Panc1 (cell line): ENCODE measurements around the gene SASH3. TPM values are rescaled to one million over a fixed set of nuclear protein-coding genes. Genes with fewer than 3 reads are reported as not detected.

Experiments
- ATAC-seq: fragments of 200-7000 bp; cut with Tn5 transposase; 2 replicates; pipeline ENCODE4 v1.9.1; 2020; ENCODE audit warnings: mild to moderate bottlenecking, moderate library complexity
- BruUV-seq: library from RNA; stranded (reverse); fragments of 400-500 nt; replicated peaks from 2 replicates; lab custom pipeline; 2021; lab: Mats Ljungman, UMichigan
- CTCF ChIA-PET: fragments of 300-600 bp; sonication (Branson Sonifier 250); formaldehyde crosslinking; loops from one replicate; lab custom pipeline; 2022; ENCODE audit warnings: antibody characterized with exemption; lab: Charles Lee
- POLR2A ChIA-PET: fragments of 300-600 bp; sonication (Branson Sonifier 250); formaldehyde crosslinking; loops from one replicate; lab custom pipeline; 2022; ENCODE audit warnings: antibody characterized with exemption; lab: Charles Lee
- DNase-seq: peaks from one replicate; pipeline ENCODE4 v3.0.0-alpha.2; 2010; ENCODE audit warnings: low read depth, low spot score
- H3K27ac ChIP-seq: 2 replicates; pipeline ENCODE4 v1.5.1; 2011; ENCODE audit warnings: mild to moderate bottlenecking, low read length, inconsistent platforms
- H3K27me3 ChIP-seq: fragments of 200-500 bp; sonication (Bioruptor generic); 2 replicates; pipeline ENCODE4 v1.6.0; 2014; ENCODE audit warnings: low read length, inconsistent platforms; ENCODE audit not compliant: control insufficient read depth, insufficient read depth
- H3K36me3 ChIP-seq: fragments of 200-500 bp; sonication (Bioruptor generic); 2 replicates; pipeline ENCODE4 v1.5.1; 2014; ENCODE audit warnings: inconsistent platforms, mild to moderate bottlenecking, low read length, moderate library complexity; ENCODE audit not compliant: control insufficient read depth, insufficient read depth
- H3K4me1 ChIP-seq: 2 replicates; pipeline ENCODE4 v1.5.1; 2011; ENCODE audit warnings: inconsistent platforms, mild to moderate bottlenecking, low read length, moderate library complexity; ENCODE audit not compliant: control insufficient read depth, insufficient read depth
- H3K4me3 ChIP-seq, 2 experiments: 2 replicates each; pipeline ENCODE4 v1.5.1; 2011 to 2012; ENCODE audit warnings: low read depth in 2 of 2, low read length in 2 of 2, mild to moderate bottlenecking in 2 of 2, inconsistent platforms in 1 of 2, moderate library complexity in 1 of 2
- H3K9me3 ChIP-seq: fragments of 200-500 bp; sonication (Bioruptor generic); 2 replicates; pipeline ENCODE4 v1.5.1; 2014; ENCODE audit warnings: low read depth, mild to moderate bottlenecking, inconsistent platforms, low read length, moderate library complexity; ENCODE audit not compliant: control insufficient read depth, insufficient read depth
- POLR2AphosphoS5 ChIP-seq: IDR thresholded peaks from 2 replicates; pipeline ENCODE4 v1.6.1; 2012; ENCODE audit warnings: mild to moderate bottlenecking, low read depth, low read length, moderate library complexity
- SIN3A ChIP-seq: IDR thresholded peaks from 2 replicates; pipeline ENCODE4 v1.6.1; 2012; ENCODE audit warnings: low read depth, mild to moderate bottlenecking, low read length, moderate library complexity, borderline replicate concordance; ENCODE audit not compliant: insufficient read depth
- TCF7L2 ChIP-seq: IDR thresholded peaks from 2 replicates; pipeline ENCODE4 v1.6.1; 2011; ENCODE audit warnings: mild to moderate bottlenecking, low read depth, low read length, inconsistent platforms
- in situ Hi-C: cut with HindIII; loops from 2 replicates; pipeline ENCODE4 v1.10.0; 2016; ENCODE audit warnings: low sequenced_read_pairs, low pct_unique_long_range_greater_than_20kb
- intact Hi-C: fragments of 100-400 bp; cut with micrococcal nuclease; formaldehyde crosslinking; loops from one replicate; pipeline ENCODE4 v1.10.0; 2022; ENCODE audit not compliant: unreplicated experiment
- total RNA-seq: library from RNA; stranded (reverse); gene quantifications from one replicate; pipeline ENCODE4 v1.2.1, GENCODE V29; 2021; ENCODE audit not compliant: unreplicated experiment
- TF ChIP-seq, protein P1 (sequence below): fragments of 450-650 bp; IDR thresholded peaks from 2 replicates; pipeline ENCODE4 v1.5.1; 2017; ENCODE audit warnings: mild to moderate bottlenecking
- TF ChIP-seq, protein P2 (sequence below), 2 experiments: IDR thresholded peaks; 2 replicates each; pipeline ENCODE4 v1.6.1; 2011 to 2012; ENCODE audit warnings: low read depth in 2 of 2, control low read depth in 1 of 2, low read length in 1 of 2, mild to moderate bottlenecking in 1 of 2, moderate library complexity in 1 of 2; ENCODE audit not compliant: insufficient read depth in 1 of 2

Gene SASH3
- total RNA-seq, 1 experiment from 2014 or later: 0.33 TPM

DNA sequence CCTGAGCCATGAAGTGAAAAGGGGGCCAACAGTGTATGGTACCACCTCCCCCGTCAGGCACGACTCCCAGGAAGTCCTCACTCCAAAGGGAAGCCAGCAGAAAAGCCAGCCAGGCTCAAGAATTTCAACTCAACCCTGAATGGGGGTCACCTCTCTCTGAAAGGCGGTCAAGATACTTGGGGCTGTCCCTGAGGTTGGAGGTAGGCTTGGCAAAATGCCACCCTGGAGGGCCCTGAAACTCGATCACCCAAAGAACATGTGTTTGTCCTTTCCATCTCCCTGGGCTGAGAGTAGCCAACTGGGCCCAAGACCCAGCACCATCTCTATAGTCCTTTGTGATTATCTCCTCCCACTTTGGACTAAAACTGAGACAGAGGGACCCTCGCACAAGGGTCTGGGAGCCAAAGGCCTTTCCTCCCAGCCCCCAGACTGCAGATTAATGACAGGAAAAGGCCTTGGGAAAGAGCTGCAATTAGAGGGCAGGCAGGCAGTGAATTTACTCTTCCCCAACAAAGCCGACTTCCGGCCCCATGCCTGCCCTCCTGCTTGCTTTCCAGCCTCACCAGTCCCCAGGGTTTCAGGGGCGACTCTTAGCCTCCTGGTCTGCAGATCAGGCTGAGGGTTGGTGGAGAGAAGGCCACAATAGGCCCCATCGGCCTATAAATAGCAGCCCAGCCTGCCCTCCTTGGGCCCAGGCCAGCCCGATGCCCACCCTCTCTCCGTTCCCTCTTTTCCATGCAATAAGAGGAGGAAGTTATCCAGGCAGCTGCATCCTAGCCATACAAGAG, 5.6 kb downstream of the SASH3 start:
- BruUV-seq: no TSS peak
- no peak overlapping the region for H3K4me3 ChIP-seq
- ATAC-seq: no peak
- no peaks in the 10 kb centered on the region for H3K4me1 ChIP-seq
- intact Hi-C loops: no loop called here
- no peak for DNase-seq
- H3K9me3 ChIP-seq: no peaks in the 10 kb centered on the region
- POLR2A ChIA-PET: no interaction called here
- H3K27ac ChIP-seq: no peak overlapping the region
- in situ Hi-C loops: no loop called here
- no peaks in the 10 kb centered on the region for H3K36me3 ChIP-seq
- TF ChIP-seq TCF7L2: no peak
- TF ChIP-seq POLR2AphosphoS5: no peak
- TF ChIP-seq SIN3A: no peak
- TF ChIP-seq, protein P1, sequence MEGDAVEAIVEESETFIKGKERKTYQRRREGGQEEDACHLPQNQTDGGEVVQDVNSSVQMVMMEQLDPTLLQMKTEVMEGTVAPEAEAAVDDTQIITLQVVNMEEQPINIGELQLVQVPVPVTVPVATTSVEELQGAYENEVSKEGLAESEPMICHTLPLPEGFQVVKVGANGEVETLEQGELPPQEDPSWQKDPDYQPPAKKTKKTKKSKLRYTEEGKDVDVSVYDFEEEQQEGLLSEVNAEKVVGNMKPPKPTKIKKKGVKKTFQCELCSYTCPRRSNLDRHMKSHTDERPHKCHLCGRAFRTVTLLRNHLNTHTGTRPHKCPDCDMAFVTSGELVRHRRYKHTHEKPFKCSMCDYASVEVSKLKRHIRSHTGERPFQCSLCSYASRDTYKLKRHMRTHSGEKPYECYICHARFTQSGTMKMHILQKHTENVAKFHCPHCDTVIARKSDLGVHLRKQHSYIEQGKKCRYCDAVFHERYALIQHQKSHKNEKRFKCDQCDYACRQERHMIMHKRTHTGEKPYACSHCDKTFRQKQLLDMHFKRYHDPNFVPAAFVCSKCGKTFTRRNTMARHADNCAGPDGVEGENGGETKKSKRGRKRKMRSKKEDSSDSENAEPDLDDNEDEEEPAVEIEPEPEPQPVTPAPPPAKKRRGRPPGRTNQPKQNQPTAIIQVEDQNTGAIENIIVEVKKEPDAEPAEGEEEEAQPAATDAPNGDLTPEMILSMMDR: no peak
- TF ChIP-seq, protein P2, sequence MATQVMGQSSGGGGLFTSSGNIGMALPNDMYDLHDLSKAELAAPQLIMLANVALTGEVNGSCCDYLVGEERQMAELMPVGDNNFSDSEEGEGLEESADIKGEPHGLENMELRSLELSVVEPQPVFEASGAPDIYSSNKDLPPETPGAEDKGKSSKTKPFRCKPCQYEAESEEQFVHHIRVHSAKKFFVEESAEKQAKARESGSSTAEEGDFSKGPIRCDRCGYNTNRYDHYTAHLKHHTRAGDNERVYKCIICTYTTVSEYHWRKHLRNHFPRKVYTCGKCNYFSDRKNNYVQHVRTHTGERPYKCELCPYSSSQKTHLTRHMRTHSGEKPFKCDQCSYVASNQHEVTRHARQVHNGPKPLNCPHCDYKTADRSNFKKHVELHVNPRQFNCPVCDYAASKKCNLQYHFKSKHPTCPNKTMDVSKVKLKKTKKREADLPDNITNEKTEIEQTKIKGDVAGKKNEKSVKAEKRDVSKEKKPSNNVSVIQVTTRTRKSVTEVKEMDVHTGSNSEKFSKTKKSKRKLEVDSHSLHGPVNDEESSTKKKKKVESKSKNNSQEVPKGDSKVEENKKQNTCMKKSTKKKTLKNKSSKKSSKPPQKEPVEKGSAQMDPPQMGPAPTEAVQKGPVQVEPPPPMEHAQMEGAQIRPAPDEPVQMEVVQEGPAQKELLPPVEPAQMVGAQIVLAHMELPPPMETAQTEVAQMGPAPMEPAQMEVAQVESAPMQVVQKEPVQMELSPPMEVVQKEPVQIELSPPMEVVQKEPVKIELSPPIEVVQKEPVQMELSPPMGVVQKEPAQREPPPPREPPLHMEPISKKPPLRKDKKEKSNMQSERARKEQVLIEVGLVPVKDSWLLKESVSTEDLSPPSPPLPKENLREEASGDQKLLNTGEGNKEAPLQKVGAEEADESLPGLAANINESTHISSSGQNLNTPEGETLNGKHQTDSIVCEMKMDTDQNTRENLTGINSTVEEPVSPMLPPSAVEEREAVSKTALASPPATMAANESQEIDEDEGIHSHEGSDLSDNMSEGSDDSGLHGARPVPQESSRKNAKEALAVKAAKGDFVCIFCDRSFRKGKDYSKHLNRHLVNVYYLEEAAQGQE (IDR thresholded peaks at IDR 0.05; ENCODE audit: insufficient read depth in 1 of 2, low read depth in 2 of 2, low read length in 1 of 2): no peak
- CTCF ChIA-PET: no interaction called here
- no peaks in the 10 kb centered on the region for H3K27me3 ChIP-seq

DNA sequence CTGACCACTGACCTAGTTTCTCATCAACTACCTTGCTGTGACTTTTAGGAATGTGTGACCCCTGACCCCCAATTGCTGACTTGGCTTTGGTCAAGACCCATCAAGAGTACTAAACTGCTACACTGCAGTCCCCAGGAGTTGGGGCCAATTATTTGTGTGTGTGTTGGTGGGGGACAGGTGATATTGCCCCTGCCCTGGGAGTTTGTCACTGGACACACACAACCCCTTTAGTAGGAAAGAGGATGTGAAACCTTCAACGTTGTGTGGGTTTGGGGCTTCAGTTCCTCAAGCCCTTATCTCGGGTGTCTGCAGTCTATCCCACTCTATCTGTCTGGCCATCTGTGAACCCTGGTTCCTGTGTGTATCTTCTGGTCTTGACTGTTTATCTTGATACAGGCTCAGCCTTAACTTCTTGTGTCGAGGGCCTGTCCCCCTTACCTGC, 6.5 kb downstream of the SASH3 start:
- POLR2A ChIA-PET: no interaction called here
- H3K27ac ChIP-seq: no peak overlapping the region

More for the DNA sequence above, 6.5 kb downstream of the SASH3 start:
- no peak for TF ChIP-seq TCF7L2
- TF ChIP-seq, protein P2 (IDR thresholded peaks at IDR 0.05; ENCODE audit: insufficient read depth in 1 of 2, low read depth in 2 of 2, low read length in 1 of 2): no peak
- TF ChIP-seq SIN3A: no peak
- TF ChIP-seq, protein P1: no peak
- TF ChIP-seq POLR2AphosphoS5: no peak
- no TSS peak for BruUV-seq
- in situ Hi-C loops: no loop called here
- H3K4me3 ChIP-seq: no peak overlapping the region
- no peak for ATAC-seq
- intact Hi-C loops: no loop called here
- CTCF ChIA-PET: no interaction called here
- H3K36me3 ChIP-seq: no peaks in the 10 kb centered on the region
- no peak for DNase-seq
- H3K27me3 ChIP-seq: no peaks in the 10 kb centered on the region
- H3K4me1 ChIP-seq: no peaks in the 10 kb centered on the region
- no peaks in the 10 kb centered on the region for H3K9me3 ChIP-seq
